ENCODE data around the gene ABCE1. TPM values are rescaled to one million over a fixed set of nuclear protein-coding genes. Genes with fewer than 3 reads are reported as not detected.

Gene ABCE1
- total and polyA plus RNA-seq, 2 of the 8 experiments (the other 6 are each of a cell fraction or from before 2014, with no cell fraction given), result 43.7 to 126 TPM

- no peak overlapping the region for H2BK12ac ChIP-seq (ENCODE audit: low read depth, low read length)
- peaks cover 2% of the 10 kb centered on the region; the same call in 1 of the 2 replicates for H3K23me2 ChIP-seq (ENCODE audit: low read depth, low read length)
- TF ChIP-seq MAX (IDR thresholded peaks at IDR 0.05) (no peak), CTBP2 (IDR thresholded peaks at IDR 0.05; ENCODE audit: borderline replicate concordance, insufficient read depth, insufficient read length, low read length) (no peak), TAF1 (IDR thresholded peaks at IDR 0.05; ENCODE audit: low read depth, low read length) (no peak), BACH1 (IDR thresholded peaks at IDR 0.05; ENCODE audit: low read length) (no peak), YY1 (IDR thresholded peaks at IDR 0.05; ENCODE audit: low read depth, low read length) (no peak), CHD1 (IDR thresholded peaks at IDR 0.05; ENCODE audit: low read depth, low read length) (no peak)
- H3K9ac ChIP-seq (replicated peaks in 1 of 4; ENCODE audit: extremely low read depth in 1 of 4, low read depth in 3 of 4, low read length in 3 of 4), result no peak overlapping the region
- no peak overlapping the region for H2AK5ac ChIP-seq (ENCODE audit: low read depth, low read length)
- H4K20me1 ChIP-seq (replicated peaks in 1 of 2; ENCODE audit: control insufficient read depth in 1 of 2, insufficient read depth in 2 of 2, low read length in 2 of 2), result peaks cover 0 to 2% of the 10 kb centered on the region in 2 experiments
- no peak overlapping the region for H2BK5ac ChIP-seq (ENCODE audit: low read depth, low read length)
- H4K5ac ChIP-seq (ENCODE audit: insufficient read length, low read depth, low read length), result no peak overlapping the region
- ChIA-PET CTCF (ENCODE audit: partially characterized antibody) (interaction anchor here (1.3 kb wide), 1 partner anchor 44 kb away, joined by 3 read pairs; no protein-coding TSS in a partner anchor), POLR2A (ENCODE audit: partially characterized antibody) (no interaction called here)
- no peaks in the 10 kb centered on the region for H3K4me1 ChIP-seq (replicated peaks in 1 of 4; ENCODE audit: control insufficient read depth in 3 of 4, insufficient read depth in 4 of 4, low read length in 3 of 4)
- H2BK20ac ChIP-seq (ENCODE audit: low read length), result no peak overlapping the region
- H3K9me3 ChIP-seq (ENCODE audit: insufficient read depth in 2 of 2, low read depth in 1 of 2, low read length in 1 of 2), result no peaks in the 10 kb centered on the region
- H3K23ac ChIP-seq (ENCODE audit: insufficient read length), result no peak overlapping the region
- DNase-seq (ENCODE audit: low read depth in 1 of 2, low spot score in 2 of 2) (no peak), FAIRE-seq (no peak)
- no peak overlapping the region for H3K4me2 ChIP-seq (ENCODE audit: insufficient read depth in 1 of 2, low read depth in 2 of 2, low read length in 2 of 2)
- no peak overlapping the region for H2BK120ac ChIP-seq (replicated peaks; ENCODE audit: low read depth, low read length)
- no peak overlapping the region for H4K8ac ChIP-seq (ENCODE audit: extremely low read depth, insufficient read depth, low read length)
- no peak overlapping the region for H3K4me3 ChIP-seq (ENCODE audit: extremely low read depth in 1 of 4, insufficient read depth in 2 of 4, low read depth in 3 of 4, low read length in 4 of 4)
- no peaks in the 10 kb centered on the region; a peak in 1 of 8 replicates for H3K36me3 ChIP-seq (ENCODE audit: control insufficient read depth in 2 of 4, insufficient read depth in 4 of 4, low read length in 3 of 4)
- 0 out of 4 replicates have a peak, but pooled peaks cover 0 to 2% of the 10 kb centered on the region in 2 experiments for H3K79me2 ChIP-seq (ENCODE audit: control insufficient read depth in 1 of 2, insufficient read depth in 2 of 2, low read length in 2 of 2)
- no peak overlapping the region for H3K14ac ChIP-seq (ENCODE audit: insufficient read length)
- H3K4ac ChIP-seq (replicated peaks; ENCODE audit: insufficient read length, low read depth, low read length), result no peak overlapping the region
- no peak overlapping the region for H3K27ac ChIP-seq (ENCODE audit: low read depth, low read length)
- H2BK15ac ChIP-seq (ENCODE audit: low read length), result no peak overlapping the region
- H2AFZ ChIP-seq (ENCODE audit: low read length), result no peak overlapping the region
- no peaks in the 10 kb centered on the region for H3K79me1 ChIP-seq (ENCODE audit: low read depth, low read length)
- H3K56ac ChIP-seq (replicated peaks; ENCODE audit: insufficient read length, low read depth, low read length), result no peak overlapping the region
- no peak overlapping the region for H4K91ac ChIP-seq (replicated peaks; ENCODE audit: insufficient read length, low read length)
- no peaks in the 10 kb centered on the region for H3K27me3 ChIP-seq (replicated peaks in 1 of 4; ENCODE audit: control insufficient read depth in 3 of 4, extremely low read depth in 1 of 4, insufficient read depth in 3 of 4, low read length in 3 of 4)
- H3K18ac ChIP-seq (ENCODE audit: extremely low read depth, low read length), result no peak overlapping the region
Observed at GRCh38 chr4:145058256-145058655, 39.9 kb upstream of the ABCE1 start.
